Osteoblast (primary cell): ENCODE measurements around the gene CREB5. TPM values are rescaled to one million over a fixed set of nuclear protein-coding genes. Genes with fewer than 3 reads are reported as not detected.

ENCODE experiments used
- DNase-seq: peaks from one replicate; pipeline ENCODE4 v3.0.0; 2011; ENCODE audit warnings: low spot score, mixed read lengths; ENCODE audit not compliant: insufficient read length; ENCODE audit errors: missing footprints
- H2AFZ ChIP-seq: 2 replicates; pipeline ENCODE4 v1.6.0; 2011; ENCODE audit warnings: mild to moderate bottlenecking, low read length
- H3K27ac ChIP-seq: 2 replicates; pipeline ENCODE4 v1.5.1; 2011; ENCODE audit warnings: mild to moderate bottlenecking, low read depth, low read length, moderate library complexity
- H3K27me3 ChIP-seq: 2 replicates; pipeline ENCODE4 v1.6.0; 2012; ENCODE audit warnings: mild to moderate bottlenecking, control low read depth, inconsistent platforms, low read length, moderate library complexity; ENCODE audit not compliant: insufficient read depth
- H3K36me3 ChIP-seq: 2 replicates; pipeline ENCODE4 v1.5.1; 2011; ENCODE audit warnings: mild to moderate bottlenecking, low read length, control low read depth, moderate library complexity; ENCODE audit not compliant: insufficient read depth
- H3K4me1 ChIP-seq: 2 replicates; pipeline ENCODE4 v1.5.1; 2011; ENCODE audit warnings: mild to moderate bottlenecking, low read length, control low read depth, moderate library complexity; ENCODE audit not compliant: insufficient read depth
- H3K4me2 ChIP-seq: 2 replicates; pipeline ENCODE4 v1.6.0; 2011; ENCODE audit warnings: mild to moderate bottlenecking, low read length; ENCODE audit not compliant: insufficient read depth
- H3K4me3 ChIP-seq: fragments of 200-600 bp; sonication (generic); 3 replicates; pipeline ENCODE4 v1.5.1; 2012; ENCODE audit warnings: mild to moderate bottlenecking, low read length, inconsistent platforms; ENCODE audit not compliant: insufficient read depth
- H3K79me2 ChIP-seq: 2 replicates; pipeline ENCODE4 v1.6.0; 2012; ENCODE audit warnings: mild to moderate bottlenecking, low read length, control low read depth, inconsistent platforms; ENCODE audit not compliant: insufficient read depth
- H3K9me3 ChIP-seq: 2 replicates; pipeline ENCODE4 v1.5.1; 2011; ENCODE audit warnings: low read depth, low read length, control low read depth
- H4K20me1 ChIP-seq: 2 replicates; pipeline ENCODE4 v1.6.0; 2012; ENCODE audit warnings: mild to moderate bottlenecking, low read length, control low read depth; ENCODE audit not compliant: insufficient read depth
- total RNA-seq: library from RNA; depleted of rRNA; stranded (reverse); fragments of >200 nt; gene quantifications from 2 replicates; pipeline ENCODE4 v1.2.3, GENCODE V29; 2012
- TF ChIP-seq, protein P1 (sequence below): IDR thresholded peaks from 2 replicates; pipeline ENCODE4 v1.5.1; 2011; ENCODE audit warnings: mild to moderate bottlenecking, low read depth, low read length, moderate library complexity; ENCODE audit errors: extremely low read depth

CREB5 gene
- total RNA-seq, 1 donor, result 5.1 TPM

DNA sequence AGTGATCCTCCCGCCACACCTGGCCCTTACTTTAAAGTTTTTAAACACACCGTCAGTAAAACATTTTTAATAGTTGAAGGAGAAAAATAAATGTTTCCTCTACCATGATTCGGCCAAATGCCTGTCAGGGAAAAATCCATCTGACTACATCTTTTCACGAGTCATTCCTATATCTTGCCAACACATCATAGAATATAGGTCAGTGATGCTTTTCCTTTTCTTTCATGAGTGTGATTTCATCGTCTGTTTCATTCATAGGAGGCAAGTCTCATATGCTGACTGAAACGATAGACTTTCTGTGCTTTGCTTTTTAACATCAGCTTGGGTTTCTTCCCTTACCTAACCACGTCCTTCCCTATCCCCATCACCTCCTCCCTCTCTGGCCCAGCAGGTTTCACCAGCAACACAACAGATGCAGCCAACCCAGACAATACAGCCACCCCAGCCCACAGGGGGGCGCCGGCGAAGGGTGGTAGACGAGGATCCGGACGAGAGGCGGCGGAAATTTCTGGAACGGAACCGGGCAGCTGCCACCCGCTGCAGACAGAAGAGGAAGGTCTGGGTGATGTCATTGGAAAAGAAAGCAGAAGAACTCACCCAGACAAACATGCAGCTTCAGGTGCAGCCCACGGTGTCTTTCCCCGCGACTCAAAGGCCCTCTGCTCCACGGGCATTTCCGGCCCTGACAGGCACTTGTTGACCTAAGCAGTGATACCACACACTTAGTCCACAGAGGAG, 396.6 kb downstream of the CREB5 start:
- H3K4me2 ChIP-seq, result no peak overlapping the region
- no peaks in the 10 kb centered on the region for H4K20me1 ChIP-seq
- no peaks in the 10 kb centered on the region for H3K79me2 ChIP-seq
- H3K4me1 ChIP-seq, result peaks cover 25% of the 10 kb centered on the region
- H2AFZ ChIP-seq, result no peak overlapping the region
- H3K27ac ChIP-seq, result no peak overlapping the region
- TF ChIP-seq, protein P1, sequence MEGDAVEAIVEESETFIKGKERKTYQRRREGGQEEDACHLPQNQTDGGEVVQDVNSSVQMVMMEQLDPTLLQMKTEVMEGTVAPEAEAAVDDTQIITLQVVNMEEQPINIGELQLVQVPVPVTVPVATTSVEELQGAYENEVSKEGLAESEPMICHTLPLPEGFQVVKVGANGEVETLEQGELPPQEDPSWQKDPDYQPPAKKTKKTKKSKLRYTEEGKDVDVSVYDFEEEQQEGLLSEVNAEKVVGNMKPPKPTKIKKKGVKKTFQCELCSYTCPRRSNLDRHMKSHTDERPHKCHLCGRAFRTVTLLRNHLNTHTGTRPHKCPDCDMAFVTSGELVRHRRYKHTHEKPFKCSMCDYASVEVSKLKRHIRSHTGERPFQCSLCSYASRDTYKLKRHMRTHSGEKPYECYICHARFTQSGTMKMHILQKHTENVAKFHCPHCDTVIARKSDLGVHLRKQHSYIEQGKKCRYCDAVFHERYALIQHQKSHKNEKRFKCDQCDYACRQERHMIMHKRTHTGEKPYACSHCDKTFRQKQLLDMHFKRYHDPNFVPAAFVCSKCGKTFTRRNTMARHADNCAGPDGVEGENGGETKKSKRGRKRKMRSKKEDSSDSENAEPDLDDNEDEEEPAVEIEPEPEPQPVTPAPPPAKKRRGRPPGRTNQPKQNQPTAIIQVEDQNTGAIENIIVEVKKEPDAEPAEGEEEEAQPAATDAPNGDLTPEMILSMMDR, result no peak
- no peaks in the 10 kb centered on the region for H3K9me3 ChIP-seq
- peak; percentile 78 for DNase-seq
- H3K27me3 ChIP-seq, result no peaks in the 10 kb centered on the region
- no peaks in the 10 kb centered on the region for H3K36me3 ChIP-seq
- no peak overlapping the region for H3K4me3 ChIP-seq

DNA sequence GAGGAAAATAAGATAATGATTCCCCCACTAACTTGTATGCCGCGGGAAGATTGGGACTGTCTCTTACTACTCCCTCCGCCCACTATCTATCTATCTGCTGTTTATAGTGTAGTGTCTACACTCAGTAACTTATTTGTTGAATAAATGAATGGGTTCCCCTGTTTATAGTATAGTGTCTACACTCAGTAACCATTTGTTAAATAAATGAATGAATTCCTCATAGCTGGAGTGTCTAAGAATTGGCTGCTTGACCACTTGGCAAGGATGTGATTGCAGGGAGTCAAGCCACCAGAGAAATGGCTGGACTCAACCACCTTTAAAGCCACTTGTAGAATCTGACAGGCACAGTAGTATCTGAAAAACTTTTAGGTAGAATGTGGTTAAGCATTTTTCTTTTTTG, 398.7 kb downstream of the CREB5 start:
- H3K4me2 ChIP-seq, result no peak overlapping the region
- H3K4me1 ChIP-seq, result peaks cover 12% of the 10 kb centered on the region
- no peak for DNase-seq
- H3K9me3 ChIP-seq, result no peaks in the 10 kb centered on the region
- no peaks in the 10 kb centered on the region for H4K20me1 ChIP-seq
- H3K27me3 ChIP-seq, result no peaks in the 10 kb centered on the region
- TF ChIP-seq, protein P1, result no peak
- H3K4me3 ChIP-seq, result no peak overlapping the region
- no peak overlapping the region for H3K27ac ChIP-seq
- H3K79me2 ChIP-seq, result no peaks in the 10 kb centered on the region
- no peaks in the 10 kb centered on the region for H3K36me3 ChIP-seq
- H2AFZ ChIP-seq, result no peak overlapping the region

DNA sequence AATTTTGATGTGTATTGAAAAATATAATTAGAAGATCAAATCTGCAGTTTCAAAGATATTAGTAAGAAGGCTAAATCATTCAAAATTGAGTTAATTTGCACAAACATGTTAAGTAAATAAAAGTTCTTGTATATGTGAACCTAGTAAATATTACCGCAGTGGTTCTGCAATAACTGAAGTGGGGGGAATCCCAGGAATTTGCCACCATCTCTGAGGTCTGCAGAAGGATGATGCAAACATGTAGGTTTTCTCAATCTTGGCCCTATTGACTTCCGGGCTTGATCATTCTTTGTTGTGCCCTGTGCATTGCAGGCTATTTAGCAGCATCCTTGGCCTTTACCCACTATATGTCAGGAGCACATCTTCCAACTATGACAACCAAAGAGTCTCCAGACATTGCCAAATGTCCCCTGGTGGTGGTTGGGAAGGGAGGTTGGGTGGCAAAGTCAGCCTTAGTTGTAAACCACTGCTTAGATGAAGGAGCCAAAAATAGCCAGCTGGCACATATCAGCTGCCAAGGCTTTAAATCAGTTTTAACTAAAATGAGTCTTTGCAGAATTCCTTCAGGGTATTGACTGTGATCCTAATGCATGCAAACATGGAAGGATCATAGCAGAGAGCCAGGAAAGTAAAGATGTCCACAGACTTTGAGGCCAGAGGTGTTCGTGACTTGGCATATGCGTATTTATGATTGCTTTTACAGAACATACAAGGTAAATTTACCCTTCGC, 399.5 kb downstream of the CREB5 start:
- no peaks in the 10 kb centered on the region for H3K36me3 ChIP-seq

More for the DNA sequence above, 399.5 kb downstream of the CREB5 start:
- Histone ChIP-seq H3K4me1 (peaks cover 6% of the 10 kb centered on the region), H3K4me2 (no peak overlapping the region), H4K20me1 (no peaks in the 10 kb centered on the region), H2AFZ (no peak overlapping the region), H3K27ac (no peak overlapping the region), H3K4me3 (no peak overlapping the region), H3K27me3 (no peaks in the 10 kb centered on the region), H3K79me2 (no peaks in the 10 kb centered on the region), H3K9me3 (no peaks in the 10 kb centered on the region)
- no peak for DNase-seq
- TF ChIP-seq, protein P1, result no peak
